Measurements from ENCODE around the gene CATSPERE.

CATSPERE gene

DNA sequence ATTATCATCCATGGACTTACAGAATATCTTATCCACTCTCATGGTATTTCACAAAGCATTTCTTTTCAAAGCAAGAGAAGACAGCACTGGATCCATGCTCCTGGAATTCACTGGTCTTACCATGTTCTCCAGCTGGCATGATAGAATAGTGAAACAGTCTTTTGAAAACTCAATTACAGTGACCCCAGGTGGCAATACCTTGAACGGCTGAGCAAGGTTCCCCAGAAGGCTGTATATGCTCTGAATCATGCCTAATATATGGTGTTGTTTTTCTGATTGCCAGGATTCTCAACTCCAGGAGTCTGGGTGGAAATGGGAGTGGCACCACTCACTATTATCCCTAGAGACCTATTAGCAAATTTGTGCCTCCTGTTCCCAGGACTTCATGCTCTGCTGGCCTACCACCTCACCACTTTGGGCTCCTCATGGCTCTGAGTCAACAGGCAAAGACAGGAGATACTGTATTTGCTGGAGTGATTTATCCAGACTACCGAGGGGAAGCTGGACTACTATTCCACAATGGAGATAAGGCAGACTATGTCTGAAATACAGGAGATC, 87.6 kb downstream of the CATSPERE start:
- H3K4me3 ChIP-seq (ENCODE audit: low read depth in 1 of 2, low read length in 2 of 2): no peak overlapping the region
- no peaks in the 10 kb centered on the region for H3K79me2 ChIP-seq (ENCODE audit: insufficient read depth, low read length)
- no peak for DNase-seq
- no peak overlapping the region for H3K27ac ChIP-seq (ENCODE audit: low read length)
- no peak overlapping the region for H3K9ac ChIP-seq (ENCODE audit: low read depth, low read length)
- H3K36me3 ChIP-seq (ENCODE audit: insufficient read depth, low read length): no peaks in the 10 kb centered on the region
- no peak overlapping the region for H2AFZ ChIP-seq (ENCODE audit: low read depth, low read length)
- H4K20me1 ChIP-seq (ENCODE audit: insufficient read depth, low read length): no peaks in the 10 kb centered on the region
- ATAC-seq (ENCODE audit: insufficient read depth, low read depth): no peak
- H3K4me1 ChIP-seq (ENCODE audit: insufficient read depth, low read length): no peaks in the 10 kb centered on the region
- no peaks in the 10 kb centered on the region for H3K27me3 ChIP-seq (ENCODE audit: insufficient read depth, low read length, poor library complexity)
- no peak overlapping the region for H3K4me2 ChIP-seq (ENCODE audit: insufficient read depth, low read length)
- no peaks in the 10 kb centered on the region for H3K9me3 ChIP-seq (ENCODE audit: insufficient read depth, low read length, severe bottlenecking)
- TF ChIP-seq EZH2 (IDR thresholded peaks at IDR 0.05; ENCODE audit: borderline replicate concordance, low read depth, low read length, severe bottlenecking): no peak
- TF ChIP-seq, protein P1, sequence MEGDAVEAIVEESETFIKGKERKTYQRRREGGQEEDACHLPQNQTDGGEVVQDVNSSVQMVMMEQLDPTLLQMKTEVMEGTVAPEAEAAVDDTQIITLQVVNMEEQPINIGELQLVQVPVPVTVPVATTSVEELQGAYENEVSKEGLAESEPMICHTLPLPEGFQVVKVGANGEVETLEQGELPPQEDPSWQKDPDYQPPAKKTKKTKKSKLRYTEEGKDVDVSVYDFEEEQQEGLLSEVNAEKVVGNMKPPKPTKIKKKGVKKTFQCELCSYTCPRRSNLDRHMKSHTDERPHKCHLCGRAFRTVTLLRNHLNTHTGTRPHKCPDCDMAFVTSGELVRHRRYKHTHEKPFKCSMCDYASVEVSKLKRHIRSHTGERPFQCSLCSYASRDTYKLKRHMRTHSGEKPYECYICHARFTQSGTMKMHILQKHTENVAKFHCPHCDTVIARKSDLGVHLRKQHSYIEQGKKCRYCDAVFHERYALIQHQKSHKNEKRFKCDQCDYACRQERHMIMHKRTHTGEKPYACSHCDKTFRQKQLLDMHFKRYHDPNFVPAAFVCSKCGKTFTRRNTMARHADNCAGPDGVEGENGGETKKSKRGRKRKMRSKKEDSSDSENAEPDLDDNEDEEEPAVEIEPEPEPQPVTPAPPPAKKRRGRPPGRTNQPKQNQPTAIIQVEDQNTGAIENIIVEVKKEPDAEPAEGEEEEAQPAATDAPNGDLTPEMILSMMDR (IDR thresholded peaks at IDR 0.05; ENCODE audit: borderline replicate concordance, extremely low read depth, low read length, poor library complexity, severe bottlenecking): no peak

DNA sequence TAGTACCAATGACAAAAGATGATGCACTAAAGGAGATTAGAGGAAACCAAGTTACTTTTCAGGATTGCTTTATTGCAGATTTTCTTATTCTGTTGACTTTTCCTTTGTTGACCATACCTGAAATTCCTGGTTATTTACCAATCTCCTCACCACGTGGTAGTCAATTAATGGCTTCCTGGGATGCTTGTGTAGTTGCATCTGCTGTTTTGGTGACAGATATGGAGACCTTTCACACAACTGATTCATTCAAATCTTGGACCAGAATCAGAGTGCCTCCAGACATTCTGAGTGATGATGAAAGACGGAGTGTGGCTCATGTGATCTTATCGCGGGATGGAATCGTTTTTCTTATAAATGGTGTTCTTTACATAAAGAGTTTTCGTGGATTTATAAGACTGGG, 91.3 kb downstream of the CATSPERE start:
- H3K4me2 ChIP-seq (ENCODE audit: insufficient read depth, low read length): no peak overlapping the region
- no peak overlapping the region for H3K4me3 ChIP-seq (ENCODE audit: low read depth in 1 of 2, low read length in 2 of 2)
- H3K79me2 ChIP-seq (ENCODE audit: insufficient read depth, low read length): no peaks in the 10 kb centered on the region
- no peak overlapping the region for H3K9ac ChIP-seq (ENCODE audit: low read depth, low read length)
- no peaks in the 10 kb centered on the region for H3K36me3 ChIP-seq (ENCODE audit: insufficient read depth, low read length)
- no peak for ATAC-seq (ENCODE audit: insufficient read depth, low read depth)
- no peak overlapping the region for H3K27ac ChIP-seq (ENCODE audit: low read length)
- H3K4me1 ChIP-seq (ENCODE audit: insufficient read depth, low read length): no peaks in the 10 kb centered on the region
- no peak for DNase-seq
- no peaks in the 10 kb centered on the region for H4K20me1 ChIP-seq (ENCODE audit: insufficient read depth, low read length)
- no peaks in the 10 kb centered on the region for H3K27me3 ChIP-seq (ENCODE audit: insufficient read depth, low read length, poor library complexity)
- peaks cover 11% of the 10 kb centered on the region for H3K9me3 ChIP-seq (ENCODE audit: insufficient read depth, low read length, severe bottlenecking)
- H2AFZ ChIP-seq (ENCODE audit: low read depth, low read length): no peak overlapping the region
- TF ChIP-seq, protein P1 (IDR thresholded peaks at IDR 0.05; ENCODE audit: borderline replicate concordance, extremely low read depth, low read length, poor library complexity, severe bottlenecking): no peak
- TF ChIP-seq EZH2 (IDR thresholded peaks at IDR 0.05; ENCODE audit: borderline replicate concordance, low read depth, low read length, severe bottlenecking): no peak

DNA sequence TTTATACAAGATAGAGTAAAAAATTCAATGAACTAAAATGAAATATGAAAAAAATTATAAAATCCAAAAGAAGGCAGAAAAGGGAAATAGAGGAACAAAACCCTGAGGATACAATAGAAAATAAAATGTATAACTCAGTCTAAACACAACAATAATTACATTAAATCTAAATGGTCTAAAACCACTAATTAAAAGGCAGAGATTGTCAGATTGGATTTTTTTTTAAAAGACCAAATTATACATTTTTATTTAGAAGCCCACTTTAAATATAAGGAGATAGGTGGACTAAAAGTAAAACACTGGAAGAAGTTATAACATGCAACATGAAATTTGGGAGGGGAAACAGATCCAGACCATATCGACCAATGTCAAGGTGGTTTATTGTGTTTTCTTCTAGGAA, 95.2 kb downstream of the CATSPERE start:
- no peaks in the 10 kb centered on the region for H3K4me1 ChIP-seq (ENCODE audit: insufficient read depth, low read length)
- no peak overlapping the region for H2AFZ ChIP-seq (ENCODE audit: low read depth, low read length)
- no peaks in the 10 kb centered on the region for H4K20me1 ChIP-seq (ENCODE audit: insufficient read depth, low read length)
- DNase-seq (no peak), ATAC-seq (ENCODE audit: insufficient read depth, low read depth) (no peak)
- TF ChIP-seq, protein P1 (IDR thresholded peaks at IDR 0.05; ENCODE audit: borderline replicate concordance, extremely low read depth, low read length, poor library complexity, severe bottlenecking): no peak
- no peak for TF ChIP-seq EZH2 (IDR thresholded peaks at IDR 0.05; ENCODE audit: borderline replicate concordance, low read depth, low read length, severe bottlenecking)
- no peak overlapping the region for H3K4me3 ChIP-seq (ENCODE audit: low read depth in 1 of 2, low read length in 2 of 2)
- no peak overlapping the region for H3K4me2 ChIP-seq (ENCODE audit: insufficient read depth, low read length)
- H3K79me2 ChIP-seq (ENCODE audit: insufficient read depth, low read length): no peaks in the 10 kb centered on the region
- no peaks in the 10 kb centered on the region for H3K36me3 ChIP-seq (ENCODE audit: insufficient read depth, low read length)
- peaks cover 11% of the 10 kb centered on the region for H3K9me3 ChIP-seq (ENCODE audit: insufficient read depth, low read length, severe bottlenecking)
- H3K9ac ChIP-seq (ENCODE audit: low read depth, low read length): no peak overlapping the region
- H3K27ac ChIP-seq (ENCODE audit: low read length): no peak overlapping the region
- H3K27me3 ChIP-seq (ENCODE audit: insufficient read depth, low read length, poor library complexity): no peaks in the 10 kb centered on the region

DNA sequence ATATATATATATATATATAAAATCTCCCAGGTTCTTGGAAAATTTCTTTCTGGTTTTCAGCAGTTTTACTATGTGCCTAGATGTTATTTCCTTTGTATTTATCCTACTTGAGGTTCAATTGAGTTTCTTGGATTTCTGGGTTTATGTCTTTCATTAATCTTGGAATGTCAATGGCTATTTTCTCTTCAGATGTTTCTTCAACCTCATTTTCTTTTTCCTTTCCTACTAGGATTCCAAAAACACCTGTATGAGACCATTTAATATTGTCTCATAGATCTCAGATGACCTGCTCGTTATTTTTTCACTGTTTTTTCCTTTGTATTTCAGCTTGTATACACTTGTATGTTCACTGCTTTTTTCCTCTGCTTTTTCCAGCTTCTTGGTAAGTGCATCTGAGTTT, 96.5 kb downstream of the CATSPERE start:
- Histone ChIP-seq H3K4me2 (ENCODE audit: insufficient read depth, low read length) (no peak overlapping the region), H3K27me3 (ENCODE audit: insufficient read depth, low read length, poor library complexity) (no peaks in the 10 kb centered on the region), H3K27ac (ENCODE audit: low read length) (no peak overlapping the region), H3K9ac (ENCODE audit: low read depth, low read length) (no peak overlapping the region), H3K36me3 (ENCODE audit: insufficient read depth, low read length) (no peaks in the 10 kb centered on the region), H3K4me1 (ENCODE audit: insufficient read depth, low read length) (no peaks in the 10 kb centered on the region), H4K20me1 (ENCODE audit: insufficient read depth, low read length) (no peaks in the 10 kb centered on the region), H3K9me3 (ENCODE audit: insufficient read depth, low read length, severe bottlenecking) (peaks cover 11% of the 10 kb centered on the region), H3K4me3 (ENCODE audit: low read depth in 1 of 2, low read length in 2 of 2) (no peak overlapping the region), H3K79me2 (ENCODE audit: insufficient read depth, low read length) (no peaks in the 10 kb centered on the region), H2AFZ (ENCODE audit: low read depth, low read length) (no peak overlapping the region)
- no peak for DNase-seq
- no peak for ATAC-seq (ENCODE audit: insufficient read depth, low read depth)
- TF ChIP-seq, protein P1 (IDR thresholded peaks at IDR 0.05; ENCODE audit: borderline replicate concordance, extremely low read depth, low read length, poor library complexity, severe bottlenecking): no peak
- no peak for TF ChIP-seq EZH2 (IDR thresholded peaks at IDR 0.05; ENCODE audit: borderline replicate concordance, low read depth, low read length, severe bottlenecking)

Data from DND-41 (cell line).